Kidney tubule cell (primary cell): Measurements from ENCODE around the gene NOP14.
A peak's percentile ranks its signal among the peaks of the same experiment; 100 is the strongest.
"Not testable (repeated sequence)": the region's sequence is repeated elsewhere in the genome, so short reads cannot be mapped to it uniquely, and the experiment has no call there.

Experiments
- DNase-seq: peaks from one replicate; pipeline ENCODE4 v3.0.0-alpha.2; 2018; ENCODE audit warnings: low spot score

The NOP14 gene

GRCh38 chr4:2942532-2943363, 20.5 kb downstream of the NOP14 start:
- DNase-seq, result peak; percentile 38

GRCh38 chr4:2942037-2942531, 21.1 kb downstream of the NOP14 start:
- no peak for DNase-seq

- no peak for DNase-seq
These were observed 21.8 kb downstream of the NOP14 start for GRCh38 chr4:2941138-2942036.

- no peak for DNase-seq
These were observed 22.7 kb downstream of the NOP14 start for GRCh38 chr4:2940267-2941137.

GRCh38 chr4:2939383-2940243, 23.6 kb downstream of the NOP14 start:
- DNase-seq, result no peak

GRCh38 chr4:2938906-2939305, 24.3 kb downstream of the NOP14 start:
- DNase-seq, result no peak

- DNase-seq, result not testable (repeated sequence)
These were observed 24.8 kb downstream of the NOP14 start for GRCh38 chr4:2938411-2938810.

GRCh38 chr4:2937986-2938385, 25.2 kb downstream of the NOP14 start:
- no peak for DNase-seq

- peak; percentile 96 for DNase-seq
These were observed 25.9 kb downstream of the NOP14 start for GRCh38 chr4:2937146-2937857.

GRCh38 chr4:2936773-2937145, 26.4 kb downstream of the NOP14 start:
- peak; percentile 90 for DNase-seq

GRCh38 chr4:2935762-2936743, 27.2 kb downstream of the NOP14 start:
- peak; percentile 93 for DNase-seq

- DNase-seq, result peak; percentile 93
These were observed 28.1 kb downstream of the NOP14 start for GRCh38 chr4:2934813-2935761.

- DNase-seq, result peak; percentile 62
These were observed 29.0 kb downstream of the NOP14 start for GRCh38 chr4:2934077-2934812.

- no peak for DNase-seq
These were observed 29.6 kb downstream of the NOP14 start for GRCh38 chr4:2933566-2934076.

- DNase-seq, result no peak
These were observed 30.1 kb downstream of the NOP14 start for GRCh38 chr4:2932951-2933565.

GRCh38 chr4:2932321-2932950, 30.8 kb downstream of the NOP14 start:
- no peak for DNase-seq
